Trophoblast cell (in vitro differentiated cells and primary cell): ENCODE data around the gene TSSK6.
A peak's percentile ranks its signal among the peaks of the same experiment; 100 is the strongest.

Source experiments
- DNase-seq, 2 donors: peaks; one replicate each; pipeline ENCODE4 v3.0.0-alpha.2; 2016
- H2AFZ ChIP-seq: 2 replicates; pipeline ENCODE4 v1.6.1; 2013; ENCODE audit warnings: low read length, moderate library complexity, mild to moderate bottlenecking; ENCODE audit not compliant: insufficient read depth, poor library complexity
- H2AK5ac ChIP-seq: 2 replicates; pipeline ENCODE4 v1.6.1; 2013; ENCODE audit warnings: mild to moderate bottlenecking, low read length
- H2BK120ac ChIP-seq: 2 replicates; pipeline ENCODE4 v1.6.1; 2013; ENCODE audit warnings: low read length, mild to moderate bottlenecking, moderate library complexity; ENCODE audit not compliant: insufficient read depth, poor library complexity
- H2BK12ac ChIP-seq: 2 replicates; pipeline ENCODE4 v1.6.1; 2013; ENCODE audit warnings: mild to moderate bottlenecking, low read length, moderate library complexity
- H2BK5ac ChIP-seq: 2 replicates; pipeline ENCODE4 v1.6.1; 2013; ENCODE audit warnings: low read length, low read depth, moderate library complexity, mild to moderate bottlenecking; ENCODE audit not compliant: poor library complexity
- H3K14ac ChIP-seq: 2 replicates; pipeline ENCODE4 v1.6.1; 2013; ENCODE audit warnings: mild to moderate bottlenecking, low read length
- H3K18ac ChIP-seq: 2 replicates; pipeline ENCODE4 v1.6.1; 2013; ENCODE audit warnings: mild to moderate bottlenecking, low read length
- H3K23ac ChIP-seq: 2 replicates; pipeline ENCODE4 v1.6.1; 2013; ENCODE audit warnings: low read length
- H3K27ac ChIP-seq: 2 replicates; pipeline ENCODE4 v1.5.1; 2013; ENCODE audit warnings: low read depth, mild to moderate bottlenecking, inconsistent platforms, low read length, moderate library complexity
- H3K27me3 ChIP-seq: 2 replicates; pipeline ENCODE4 v1.6.1; 2013; ENCODE audit warnings: inconsistent platforms, mild to moderate bottlenecking, low read length, moderate library complexity; ENCODE audit not compliant: insufficient read depth
- H3K36me3 ChIP-seq, 2 experiments: 1 replicate in 1 of 2; 2 replicates in 1 of 2; pipeline ENCODE4 v1.6.1; 2013; ENCODE audit warnings: low read length in 2 of 2, mild to moderate bottlenecking in 2 of 2, moderate library complexity in 1 of 2; ENCODE audit not compliant: insufficient read depth in 2 of 2, control insufficient read depth in 1 of 2
- H3K4ac ChIP-seq: 2 replicates; pipeline ENCODE4 v1.6.1; 2013; ENCODE audit warnings: low read depth, mild to moderate bottlenecking, low read length, moderate library complexity
- H3K4me1 ChIP-seq, 2 experiments: 1 replicate in 1 of 2; 2 replicates in 1 of 2; pipeline ENCODE4 v1.6.1; 2013; ENCODE audit warnings: low read length in 2 of 2, mild to moderate bottlenecking in 2 of 2, moderate library complexity in 1 of 2; ENCODE audit not compliant: insufficient read depth in 2 of 2, control insufficient read depth in 1 of 2
- H3K4me2 ChIP-seq: 2 replicates; pipeline ENCODE4 v1.6.1; 2013; ENCODE audit warnings: inconsistent platforms, mild to moderate bottlenecking, low read length, moderate library complexity
- H3K4me3 ChIP-seq: 2 replicates; pipeline ENCODE4 v1.5.1; 2013; ENCODE audit warnings: mild to moderate bottlenecking, low read depth, low read length, inconsistent platforms
- H3K79me1 ChIP-seq: one replicate; pipeline ENCODE4 v1.6.1; 2013; ENCODE audit warnings: low read length
- H3K79me2 ChIP-seq: 2 replicates; pipeline ENCODE4 v1.6.1; 2013; ENCODE audit warnings: low read length, mild to moderate bottlenecking; ENCODE audit not compliant: control insufficient read depth, insufficient read depth, poor library complexity
- H3K9ac ChIP-seq: 2 replicates; pipeline ENCODE4 v1.6.1; 2013; ENCODE audit warnings: mild to moderate bottlenecking, low read length
- H3K9me3 ChIP-seq: 2 replicates; pipeline ENCODE4 v1.6.1; 2013; ENCODE audit warnings: low read depth, mild to moderate bottlenecking, control low read depth, inconsistent platforms, low read length; ENCODE audit not compliant: insufficient read depth
- H4K12ac ChIP-seq: 2 replicates; pipeline ENCODE4 v1.6.1; 2013; ENCODE audit warnings: low read depth, mild to moderate bottlenecking, low read length, moderate library complexity
- H4K8ac ChIP-seq: 2 replicates; pipeline ENCODE4 v1.6.1; 2013; ENCODE audit warnings: low read depth, mild to moderate bottlenecking, low read length, moderate library complexity
- H4K91ac ChIP-seq: one replicate; pipeline ENCODE4 v1.6.1; 2013; ENCODE audit warnings: low read depth, mild to moderate bottlenecking, low read length, moderate library complexity
- WGBS: extraction: QIAGEN DNeasy Blood & Tissue Kit; methylation state at CpG from one replicate; pipeline ENCODE4 v1.1.7; 2013; ENCODE audit warnings: missing lambda C conversion rate; ENCODE audit not compliant: insufficient read length, insufficient coverage; ENCODE audit errors: extremely low coverage; 5-methylcytosine and 5-hydroxymethylcytosine counted together

Gene TSSK6

GRCh38 chr19:19487077-19487949 is 28.0 kb downstream of the TSSK6 start:
- H3K23ac ChIP-seq = no peak overlapping the region
- H3K4ac ChIP-seq = peak overlapping the region; percentile 76
- H2BK5ac ChIP-seq = no peak overlapping the region
- no CpG with 5 or more reads among the region's 9 CpGs for WGBS
- H3K27ac ChIP-seq = peak overlapping the region; percentile 24
- peak overlapping the region; percentile 17 for H4K91ac ChIP-seq
- peak overlapping the region; percentile 14 for H3K14ac ChIP-seq
- peaks cover 16% of the 10 kb centered on the region for H3K79me2 ChIP-seq
- H4K12ac ChIP-seq = no peak overlapping the region
- no peak for DNase-seq
- H3K4me1 ChIP-seq = peaks cover 49 to 53% of the 10 kb centered on the region in 2 experiments
- no peak overlapping the region for H3K4me2 ChIP-seq
- H4K8ac ChIP-seq = peak overlapping the region; percentile 44
- H3K27me3 ChIP-seq = no peaks in the 10 kb centered on the region
- H3K9ac ChIP-seq = no peak overlapping the region
- H2BK120ac ChIP-seq = no peak overlapping the region
- no peak overlapping the region for H2AK5ac ChIP-seq
- H3K79me1 ChIP-seq = peaks cover 15% of the 10 kb centered on the region
- H3K36me3 ChIP-seq = peaks cover 27 to 29% of the 10 kb centered on the region in 2 experiments
- H3K18ac ChIP-seq = peak overlapping the region; percentile 56
- no peak overlapping the region for H2AFZ ChIP-seq
- no peaks in the 10 kb centered on the region for H3K9me3 ChIP-seq
- H3K4me3 ChIP-seq = no peak overlapping the region
- H2BK12ac ChIP-seq = peak overlapping the region; percentile 29

DNA sequence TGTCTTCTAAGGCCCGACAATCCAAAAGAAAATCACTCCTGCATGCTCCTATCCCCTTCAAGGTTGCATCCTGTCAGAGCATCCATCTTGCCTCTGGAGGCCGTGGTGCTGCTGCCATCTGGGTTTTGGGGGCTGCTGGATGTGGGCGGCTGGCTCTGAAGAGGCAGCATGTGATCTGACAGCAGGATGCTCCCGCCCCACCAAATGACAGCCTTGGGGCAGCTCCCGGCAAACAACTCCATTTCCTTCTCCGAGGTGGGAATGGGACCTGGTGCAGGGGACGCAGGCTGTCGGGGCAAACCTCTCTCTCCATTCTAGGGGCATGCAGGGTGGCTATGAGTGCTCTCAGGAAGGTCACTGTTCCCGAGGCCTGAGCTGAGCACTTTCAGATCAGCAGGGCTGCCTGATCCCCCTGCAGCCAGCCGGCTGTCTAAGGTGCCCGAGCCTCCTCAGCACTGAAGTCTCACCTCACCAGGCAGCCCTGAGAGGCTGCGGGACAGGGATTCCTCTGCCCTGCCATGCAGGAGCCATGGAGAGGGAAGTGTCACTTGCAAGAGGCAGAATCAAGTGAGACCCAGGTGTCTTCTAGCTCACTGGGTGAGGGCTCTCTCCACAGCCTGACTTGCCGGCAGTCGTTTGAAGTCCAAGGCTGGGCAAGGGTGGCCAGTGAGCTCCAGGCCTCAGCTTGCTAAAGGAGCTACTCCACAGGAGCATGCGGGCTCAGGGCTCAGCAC is 28.8 kb downstream of the TSSK6 start:
- Histone ChIP-seq H3K36me3 (peaks cover 23% of the 10 kb centered on the region in 2 experiments), H3K18ac (peak overlapping the region; percentile 56), H3K23ac (no peak overlapping the region), H3K9ac (no peak overlapping the region), H3K4me3 (no peak overlapping the region), H3K9me3 (no peaks in the 10 kb centered on the region), H2AK5ac (no peak overlapping the region), H3K4ac (peak overlapping the region; percentile 76), H2BK5ac (peak overlapping the region; percentile 18), H2AFZ (no peak overlapping the region), H2BK12ac (peak overlapping the region; percentile 10), H2BK120ac (no peak overlapping the region), H3K4me1 (peaks cover 49 to 53% of the 10 kb centered on the region in 2 experiments), H4K8ac (no peak overlapping the region), H3K79me1 (peaks cover 15% of the 10 kb centered on the region), H3K79me2 (peaks cover 16% of the 10 kb centered on the region), H3K4me2 (no peak overlapping the region), H4K12ac (no peak overlapping the region), H4K91ac (peak overlapping the region; percentile 17), H3K14ac (peak overlapping the region; percentile 14), H3K27me3 (no peaks in the 10 kb centered on the region), H3K27ac (peak overlapping the region; percentile 27)
- peak; percentile 55 to 58 for DNase-seq
- no CpG with 5 or more reads among the region's 15 CpGs for WGBS

DNA sequence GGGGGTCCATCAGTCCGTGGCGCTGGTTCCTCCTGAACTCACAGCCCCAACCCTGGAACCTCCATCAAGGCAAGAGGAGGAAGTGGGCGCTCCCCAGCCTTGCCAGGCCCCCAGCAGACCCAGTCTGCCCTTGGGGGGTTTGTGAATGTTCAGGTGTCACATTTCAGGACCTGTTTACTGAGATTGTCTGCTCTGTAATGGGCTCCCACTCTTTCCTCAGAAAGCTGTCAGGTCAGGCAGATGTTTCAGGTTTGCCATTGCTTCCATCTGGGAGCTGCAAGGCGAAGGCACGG is 29.4 kb downstream of the TSSK6 start:
- Histone ChIP-seq H2BK120ac (no peak overlapping the region), H3K4me1 (peaks cover 49 to 53% of the 10 kb centered on the region in 2 experiments), H3K36me3 (peaks cover 22 to 23% of the 10 kb centered on the region in 2 experiments), H3K27me3 (no peaks in the 10 kb centered on the region), H2AFZ (no peak overlapping the region), H2BK12ac (no peak overlapping the region), H2AK5ac (no peak overlapping the region), H3K79me2 (peaks cover 16% of the 10 kb centered on the region), H3K9ac (no peak overlapping the region), H3K4me3 (no peak overlapping the region), H4K8ac (no peak overlapping the region), H3K4ac (no peak overlapping the region), H3K9me3 (no peaks in the 10 kb centered on the region), H3K4me2 (no peak overlapping the region), H3K79me1 (peaks cover 15% of the 10 kb centered on the region), H4K12ac (no peak overlapping the region), H4K91ac (peak overlapping the region; percentile 16), H3K18ac (peak overlapping the region; percentile 48), H3K23ac (no peak overlapping the region), H2BK5ac (peak overlapping the region; percentile 22), H3K27ac (peak overlapping the region; percentile 61), H3K14ac (no peak overlapping the region)
- DNase-seq = no peak
- WGBS = no CpG with 5 or more reads among the region's 5 CpGs

DNA sequence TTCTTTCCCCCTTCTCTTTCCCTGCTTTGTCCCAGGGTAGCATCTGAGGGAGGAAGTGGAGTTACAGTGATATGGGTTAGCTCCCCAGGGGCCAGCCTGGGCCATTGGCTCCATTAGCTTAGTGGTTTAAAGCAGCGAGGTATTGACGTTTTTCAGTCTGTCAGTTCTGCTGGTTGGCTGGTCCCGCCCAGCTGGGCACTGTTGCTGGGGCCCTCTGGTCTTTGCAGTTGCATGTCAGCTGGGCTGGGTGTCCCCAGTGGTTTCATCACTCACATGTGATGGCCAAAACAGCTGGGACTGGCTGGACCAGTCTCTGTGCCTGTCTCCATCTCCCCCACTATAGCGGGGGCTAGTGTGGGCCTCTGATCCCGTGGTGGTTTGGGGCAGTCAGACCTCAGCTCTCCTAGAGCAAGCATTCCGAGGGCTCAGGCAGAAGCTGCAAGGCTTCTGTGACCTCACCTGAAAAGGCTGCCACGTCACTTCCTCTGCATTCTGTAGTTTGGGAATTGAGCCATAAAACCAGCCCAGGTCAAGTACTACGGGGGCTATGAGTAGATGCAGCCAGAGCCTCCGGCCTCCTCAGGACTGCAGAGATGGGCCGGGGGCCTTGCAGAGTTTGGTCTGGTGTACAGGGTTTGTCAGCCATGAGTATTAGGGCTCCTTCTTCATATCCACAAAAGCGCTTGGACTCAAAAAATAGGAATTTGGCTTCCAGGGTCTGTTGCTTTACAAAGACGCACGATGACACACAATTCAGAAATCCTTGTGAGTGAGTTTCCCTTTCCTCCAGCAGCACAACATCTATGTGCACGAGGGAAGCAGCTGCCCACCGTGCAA is 30.0 kb downstream of the TSSK6 start:
- WGBS = no CpG with 5 or more reads among the region's 15 CpGs

More for the DNA sequence above, 30.0 kb downstream of the TSSK6 start:
- H4K12ac ChIP-seq = no peak overlapping the region
- peaks cover 15% of the 10 kb centered on the region for H3K79me1 ChIP-seq
- no peak overlapping the region for H3K14ac ChIP-seq
- peak overlapping the region; percentile 16 for H4K91ac ChIP-seq
- H3K4ac ChIP-seq = no peak overlapping the region
- H3K18ac ChIP-seq = peak overlapping the region; percentile 48
- no peak overlapping the region for H2AFZ ChIP-seq
- H3K27me3 ChIP-seq = no peaks in the 10 kb centered on the region
- no peak overlapping the region for H2BK120ac ChIP-seq
- H3K4me3 ChIP-seq = no peak overlapping the region
- no peak overlapping the region for H3K4me2 ChIP-seq
- H3K9me3 ChIP-seq = no peaks in the 10 kb centered on the region
- H3K27ac ChIP-seq = peak overlapping the region; percentile 61
- peak overlapping the region; percentile 22 for H2BK5ac ChIP-seq
- peak overlapping the region; percentile 6 for H3K9ac ChIP-seq
- H3K79me2 ChIP-seq = peaks cover 16% of the 10 kb centered on the region
- no peak overlapping the region for H3K23ac ChIP-seq
- H3K36me3 ChIP-seq = peaks cover 24 to 25% of the 10 kb centered on the region in 2 experiments
- peak overlapping the region; percentile 8 for H4K8ac ChIP-seq
- peak; percentile 80 to 82 for DNase-seq
- no peak overlapping the region for H2AK5ac ChIP-seq
- H3K4me1 ChIP-seq = peaks cover 49 to 53% of the 10 kb centered on the region in 2 experiments
- H2BK12ac ChIP-seq = no peak overlapping the region
